Transverse colon (tissue), 4 donors: ENCODE measurements around the gene SYT2. TPM values are rescaled to one million over a fixed set of nuclear protein-coding genes. Genes with fewer than 3 reads are reported as not detected.

Experiments
- DNase-seq: peaks from one replicate; pipeline ENCODE4 v3.0.0-alpha.2; 2019
- H3K27ac ChIP-seq, 4 donors: fragments of 200-600 bp; sonication (generic); 2 replicates each; pipeline ENCODE4 v1.5.1; 2016 to 2018; ENCODE audit warnings: inconsistent platforms in 4 of 4
- H3K27me3 ChIP-seq: fragments of 200-600 bp; sonication (generic); 2 replicates; pipeline ENCODE4 v1.5.1; 2017; ENCODE audit warnings: inconsistent platforms
- H3K36me3 ChIP-seq, 4 donors: fragments of 200-600 bp; sonication (generic); 2 replicates each; pipeline ENCODE4 v1.5.1; 2017 to 2019; ENCODE audit warnings: inconsistent platforms in 4 of 4
- H3K4me1 ChIP-seq, 4 donors: fragments of 200-600 bp; sonication (generic); 2 replicates each; pipeline ENCODE4 v1.5.1; 2017 to 2020; ENCODE audit warnings: inconsistent platforms in 4 of 4
- H3K4me3 ChIP-seq, 4 donors: fragments of 200-600 bp; sonication (generic); 1 replicate in 1 of 4; 2 replicates in 3 of 4; pipeline versions ENCODE4 v1.5.1 to v1.6.1; 2017 to 2019; ENCODE audit warnings: inconsistent platforms in 4 of 4
- H3K9me3 ChIP-seq, 2 donors: fragments of 200-600 bp; sonication (generic); 2 replicates each; pipeline ENCODE4 v1.5.1; 2017 to 2019; ENCODE audit warnings: inconsistent platforms in 2 of 2
- EP300 ChIP-seq: sonication (generic); formaldehyde crosslinking; IDR thresholded peaks from one replicate; pipeline ENCODE4 v1.6.1; 2017; ENCODE audit warnings: antibody characterized with exemption, low read depth
- POLR2A ChIP-seq: fragments of 450-650 bp; IDR thresholded peaks from one replicate; pipeline ENCODE4 v1.6.1; 2016; ENCODE audit warnings: antibody characterized with exemption, mild to moderate bottlenecking, moderate library complexity
- POLR2AphosphoS5 ChIP-seq, 3 donors: sonication (generic); formaldehyde crosslinking; IDR thresholded peaks; one replicate each; pipeline ENCODE4 v1.6.1; 2016; ENCODE audit warnings: antibody characterized with exemption in 3 of 3
- WGBS, 2 donors: methylation state at CpG; one replicate each; pipeline ENCODE4 v1.1.5; 2018; ENCODE audit warnings: low coverage in 1 of 2; 5-methylcytosine and 5-hydroxymethylcytosine counted together
- in situ Hi-C, 4 donors: fragments of 200-750 bp; cut with MboI; loops; one replicate each; pipeline versions ENCODE4 v1.15.0 to v1.15.1; 2017; ENCODE audit warnings: low sequenced_read_pairs in 3 of 4, low pct_ligation_motif_present in 1 of 4, low pct_unique_long_range_greater_than_20kb in 1 of 4
- intact Hi-C: fragments of 100-400 bp; cut with DNase I; formaldehyde crosslinking; loops from one replicate; pipeline ENCODE4 v1.15.1; 2023; ENCODE audit warnings: low total_unique reads
- total RNA-seq, 4 donors: library from RNA; depleted of rRNA; stranded (reverse); fragments of >200 nt; gene quantifications; one replicate each; pipeline ENCODE4 v1.1.0, GENCODE V29; 2016
- TF ChIP-seq, protein P1 (sequence below), 5 experiments: fragments of 200-600 bp in 3 of 5; fragments of 450-650 bp in 2 of 5; sonication (generic) in 3 of 5; IDR thresholded peaks; 1 replicate in 2 of 5; 2 replicates in 3 of 5; pipeline ENCODE4 v1.5.1; 2016 to 2017; ENCODE audit warnings: antibody characterized with exemption in 5 of 5, inconsistent platforms in 3 of 5, mild to moderate bottlenecking in 2 of 5, moderate library complexity in 1 of 5

The SYT2 gene
- total RNA-seq, 4 donors from 2014 or later, result 0.16 to 0.40 TPM; not detected in 2

DNA sequence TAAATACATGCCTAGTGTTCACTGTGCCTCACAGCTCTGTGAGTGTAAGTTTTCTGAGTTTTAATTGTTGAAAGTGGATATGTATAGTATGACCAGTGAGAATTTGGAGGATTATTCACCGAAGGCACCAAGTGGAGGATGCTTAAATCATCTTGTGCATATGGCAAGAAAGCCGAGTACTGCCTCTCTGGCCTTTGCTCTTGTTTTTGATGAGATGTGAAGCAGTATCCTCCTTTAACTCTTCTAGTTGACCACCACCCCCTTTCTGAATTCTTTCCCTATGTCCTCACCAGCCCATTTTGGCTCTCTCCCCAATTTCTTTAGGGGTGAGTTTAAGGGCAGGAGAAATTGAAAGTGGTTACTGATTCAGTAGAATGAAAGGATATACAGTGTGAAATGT, 130.4 kb downstream of the SYT2 start:
- TF ChIP-seq, protein P1, sequence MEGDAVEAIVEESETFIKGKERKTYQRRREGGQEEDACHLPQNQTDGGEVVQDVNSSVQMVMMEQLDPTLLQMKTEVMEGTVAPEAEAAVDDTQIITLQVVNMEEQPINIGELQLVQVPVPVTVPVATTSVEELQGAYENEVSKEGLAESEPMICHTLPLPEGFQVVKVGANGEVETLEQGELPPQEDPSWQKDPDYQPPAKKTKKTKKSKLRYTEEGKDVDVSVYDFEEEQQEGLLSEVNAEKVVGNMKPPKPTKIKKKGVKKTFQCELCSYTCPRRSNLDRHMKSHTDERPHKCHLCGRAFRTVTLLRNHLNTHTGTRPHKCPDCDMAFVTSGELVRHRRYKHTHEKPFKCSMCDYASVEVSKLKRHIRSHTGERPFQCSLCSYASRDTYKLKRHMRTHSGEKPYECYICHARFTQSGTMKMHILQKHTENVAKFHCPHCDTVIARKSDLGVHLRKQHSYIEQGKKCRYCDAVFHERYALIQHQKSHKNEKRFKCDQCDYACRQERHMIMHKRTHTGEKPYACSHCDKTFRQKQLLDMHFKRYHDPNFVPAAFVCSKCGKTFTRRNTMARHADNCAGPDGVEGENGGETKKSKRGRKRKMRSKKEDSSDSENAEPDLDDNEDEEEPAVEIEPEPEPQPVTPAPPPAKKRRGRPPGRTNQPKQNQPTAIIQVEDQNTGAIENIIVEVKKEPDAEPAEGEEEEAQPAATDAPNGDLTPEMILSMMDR (IDR thresholded peaks at IDR 0.05), result no peak
- TF ChIP-seq POLR2AphosphoS5 (IDR thresholded peaks at IDR 0.05), result peak in 2 of 3 donors; percentile 7 to 25
- no peak for TF ChIP-seq EP300
- no peak for TF ChIP-seq POLR2A
- peak overlapping the region; percentile 68 to 84 (median 78) for H3K27ac ChIP-seq
- H3K27me3 ChIP-seq, result no peaks in the 10 kb centered on the region
- intact Hi-C loops (no loop called here), in situ Hi-C loops (no loop called here)
- H3K4me1 ChIP-seq, result peaks cover 31 to 48% (median 32%) of the 10 kb centered on the region in 4 donors
- no peak overlapping the region for H3K4me3 ChIP-seq
- H3K36me3 ChIP-seq, result peaks cover 0 to 38% (median 12%) of the 10 kb centered on the region in 4 donors
- H3K9me3 ChIP-seq, result no peaks in the 10 kb centered on the region
- no peak for DNase-seq
- 60 to 80% methylated on average over 1 to 2 of the region's 2 CpGs for WGBS, 2 donors

DNA sequence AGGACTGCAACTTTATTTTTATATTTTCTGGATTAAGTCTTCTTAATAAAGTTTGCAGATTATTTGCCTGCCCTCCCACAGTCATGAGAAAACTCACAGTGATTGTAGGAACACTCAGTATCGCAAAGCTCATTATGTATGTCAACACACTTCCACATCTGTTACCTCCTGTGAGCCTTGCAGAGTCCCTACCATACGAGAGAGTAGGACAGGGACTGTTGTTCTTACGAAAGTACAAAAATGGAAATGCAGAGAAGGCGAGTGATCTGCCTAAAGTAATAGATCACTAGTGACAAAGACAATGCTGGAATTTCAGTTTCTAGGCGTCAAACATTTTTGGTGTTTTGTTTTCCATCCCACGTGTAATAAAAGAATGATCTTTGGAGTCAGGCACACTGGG, 131.7 kb downstream of the SYT2 start:
- Histone ChIP-seq H3K36me3 (peaks cover 0 to 29% (median 11%) of the 10 kb centered on the region in 4 donors), H3K27me3 (no peaks in the 10 kb centered on the region), H3K4me1 (peaks cover 31 to 48% (median 32%) of the 10 kb centered on the region in 4 donors), H3K4me3 (no peak overlapping the region), H3K27ac (peak overlapping the region; percentile 68 to 84 (median 78)), H3K9me3 (no peaks in the 10 kb centered on the region)
- TF ChIP-seq, protein P1 (IDR thresholded peaks at IDR 0.05), result no peak
- TF ChIP-seq POLR2AphosphoS5 (IDR thresholded peaks at IDR 0.05), result peak in 2 of 3 donors; percentile 15 to 19
- intact Hi-C loops, result no loop called here
- no peak for DNase-seq
- 61 to 71% methylated on average over 6 of the region's 6 CpGs for WGBS, 2 donors
- in situ Hi-C loops, result no loop called here

DNA sequence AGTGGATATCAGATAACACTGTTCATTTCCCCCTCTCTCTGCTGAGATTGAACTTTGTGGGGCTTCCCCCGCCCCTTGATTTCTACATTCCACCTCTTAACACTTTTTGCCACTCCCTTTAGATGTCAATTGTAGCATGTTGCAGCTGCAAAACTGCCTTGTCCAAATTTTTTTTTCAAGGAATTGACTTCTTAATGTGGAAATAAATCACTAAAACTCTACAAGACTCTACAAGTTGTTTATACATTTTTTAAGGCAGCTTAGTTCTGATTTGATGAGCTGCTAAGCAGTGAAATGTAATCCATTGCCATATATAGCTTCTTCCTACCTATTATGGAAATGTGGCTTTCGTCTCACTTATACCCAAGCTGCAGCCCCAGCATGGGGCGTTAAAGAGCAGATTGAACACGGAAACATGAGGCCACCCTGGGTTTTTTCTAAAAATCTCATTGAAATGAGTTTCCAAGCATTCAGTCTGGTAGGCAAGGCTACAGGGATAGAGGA, 132.2 kb downstream of the SYT2 start:
- intact Hi-C loops (no loop called here), in situ Hi-C loops (no loop called here)
- peak overlapping the region; percentile 68 to 84 (median 78) for H3K27ac ChIP-seq
- no peak for DNase-seq
- peaks cover 31 to 48% (median 32%) of the 10 kb centered on the region in 4 donors for H3K4me1 ChIP-seq
- peaks cover 0 to 26% (median 9%) of the 10 kb centered on the region in 4 donors for H3K36me3 ChIP-seq
- H3K4me3 ChIP-seq, result no peak overlapping the region
- TF ChIP-seq, protein P1 (IDR thresholded peaks at IDR 0.05), result no peak
- TF ChIP-seq POLR2AphosphoS5 (IDR thresholded peaks at IDR 0.05), result peak; percentile 25 to 58 (median 35)
- H3K9me3 ChIP-seq, result no peaks in the 10 kb centered on the region
- WGBS, 2 donors, result 63 to 70% methylated on average over 1 to 4 of the region's 4 CpGs
- no peaks in the 10 kb centered on the region for H3K27me3 ChIP-seq

DNA sequence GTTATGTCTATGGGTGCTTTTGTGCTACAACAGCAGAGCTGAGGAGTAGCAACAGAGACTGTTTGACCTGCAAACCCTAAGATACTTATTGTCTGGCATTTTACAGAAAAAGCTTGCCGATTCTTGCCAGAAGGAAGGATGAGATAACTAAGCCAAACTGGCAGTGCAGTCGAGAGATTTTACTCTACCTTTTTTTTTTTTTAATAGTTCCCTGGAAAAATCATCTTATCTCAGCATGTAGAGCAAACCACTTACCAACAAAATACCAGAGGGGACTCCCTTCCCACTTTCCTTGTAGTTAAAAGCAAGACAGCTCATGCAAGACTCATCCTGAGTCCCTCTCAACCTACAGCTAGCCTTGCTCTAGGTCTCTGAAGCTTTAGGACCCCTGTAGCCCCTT, 132.9 kb downstream of the SYT2 start:
- DNase-seq, result no peak
- peaks cover 31 to 48% (median 32%) of the 10 kb centered on the region in 4 donors for H3K4me1 ChIP-seq
- in situ Hi-C loops (no loop called here), intact Hi-C loops (no loop called here)
- peak overlapping the region; percentile 68 to 84 (median 78) for H3K27ac ChIP-seq
- H3K27me3 ChIP-seq, result no peaks in the 10 kb centered on the region
- WGBS, 2 donors, result 55 to 67% methylated on average over 2 of the region's 2 CpGs
- no peak overlapping the region for H3K4me3 ChIP-seq
- TF ChIP-seq EP300 (no peak), POLR2AphosphoS5 (IDR thresholded peaks at IDR 0.05) (no peak), POLR2A (no peak)
- TF ChIP-seq, protein P1 (IDR thresholded peaks at IDR 0.05), result no peak
- no peaks in the 10 kb centered on the region for H3K9me3 ChIP-seq
- H3K36me3 ChIP-seq, result peaks cover 0 to 29% (median 10%) of the 10 kb centered on the region in 4 donors
